H1 (cell line): ENCODE results near the gene NOC2L. TPM values are rescaled to one million over a fixed set of nuclear protein-coding genes. Genes with fewer than 3 reads are reported as not detected.

Experiments
- CTCF ChIA-PET: fragments of 300-600 bp; sonication (Branson Sonifier 250); formaldehyde crosslinking; loops from one replicate; lab custom pipeline; 2021; ENCODE audit not compliant: partially characterized antibody; lab: Charles Lee
- POLR2A ChIA-PET: fragments of 300-600 bp; sonication (Branson Sonifier 250); formaldehyde crosslinking; loops from one replicate; lab custom pipeline; 2021; ENCODE audit warnings: inconsistent platforms; ENCODE audit not compliant: partially characterized antibody; lab: Charles Lee
- DNase-seq, 2 experiments: peaks; one replicate each; pipeline versions ENCODE4 v3.0.0 to v3.0.0-alpha.2; 2010 to 2022; ENCODE audit warnings: low spot score in 2 of 2, low read depth in 1 of 2, mixed read lengths in 1 of 2
- FAIRE-seq: peaks from 2 replicates; lab custom pipeline; 2011; peaks lifted over from hg19 to GRCh38; lab: Jason Lieb, UNC
- H2AFZ ChIP-seq: 2 replicates; pipeline ENCODE4 v1.8.1; 2012; ENCODE audit warnings: low read length, inconsistent platforms
- H2AK5ac ChIP-seq: 2 replicates; pipeline ENCODE4 v1.6.1; 2013; ENCODE audit warnings: low read depth, low read length
- H2BK120ac ChIP-seq: replicated peaks from 2 replicates; pipeline ENCODE3; 2013; ENCODE audit warnings: low read depth, low read length, inconsistent platforms
- H2BK12ac ChIP-seq: 2 replicates; pipeline ENCODE4 v1.6.1; 2013; ENCODE audit warnings: low read depth, low read length
- H2BK15ac ChIP-seq: 2 replicates; pipeline ENCODE4 v1.6.1; 2013; ENCODE audit warnings: low read length
- H2BK20ac ChIP-seq: 2 replicates; pipeline ENCODE4 v1.6.1; 2013; ENCODE audit warnings: low read length
- H2BK5ac ChIP-seq: 2 replicates; pipeline ENCODE4 v1.6.1; 2013; ENCODE audit warnings: low read depth, low read length
- H3K14ac ChIP-seq: 2 replicates; pipeline ENCODE4 v1.6.1; 2013; ENCODE audit warnings: inconsistent platforms; ENCODE audit not compliant: insufficient read length
- H3K18ac ChIP-seq: 2 replicates; pipeline ENCODE4 v1.6.1; 2013; ENCODE audit warnings: low read length; ENCODE audit errors: extremely low read depth
- H3K23ac ChIP-seq: 2 replicates; pipeline ENCODE4 v1.6.1; 2013; ENCODE audit warnings: inconsistent platforms; ENCODE audit not compliant: insufficient read length
- H3K23me2 ChIP-seq: 2 replicates; pipeline ENCODE4 v1.6.1; 2013; ENCODE audit warnings: low read depth, low read length
- H3K27ac ChIP-seq: 2 replicates; pipeline ENCODE4 v1.6.1; 2011; ENCODE audit warnings: low read depth, low read length, inconsistent platforms
- H3K27me3 ChIP-seq, 4 experiments: replicated peaks in 1 of 4; 1 replicate in 1 of 4; 2 replicates in 3 of 4; pipeline versions ENCODE4 v1.6.1 to v1.8.1; 2011 to 2013; ENCODE audit warnings: low read length in 3 of 4, mild to moderate bottlenecking in 3 of 4, inconsistent platforms in 2 of 4, mixed read lengths in 2 of 4, moderate library complexity in 1 of 4; ENCODE audit not compliant: control insufficient read depth in 3 of 4, insufficient read depth in 3 of 4; ENCODE audit errors: extremely low read depth in 1 of 4
- H3K36me3 ChIP-seq, 4 experiments: 2 replicates each; pipeline versions ENCODE4 v1.6.1 to v1.8.1; 2011 to 2013; ENCODE audit warnings: mild to moderate bottlenecking in 4 of 4, low read length in 3 of 4, moderate library complexity in 2 of 4, control low read depth in 1 of 4, inconsistent platforms in 1 of 4; ENCODE audit not compliant: insufficient read depth in 4 of 4, control insufficient read depth in 2 of 4
- H3K4ac ChIP-seq: replicated peaks from 2 replicates; pipeline ENCODE3; 2013; ENCODE audit warnings: low read length, low read depth, mixed read lengths, inconsistent platforms; ENCODE audit not compliant: insufficient read length
- H3K4me1 ChIP-seq, 4 experiments: replicated peaks in 1 of 4; 1 replicate in 1 of 4; 2 replicates in 3 of 4; pipeline versions ENCODE4 v1.6.1 to v1.8.1; 2011 to 2013; ENCODE audit warnings: low read length in 3 of 4, inconsistent platforms in 2 of 4, mixed read lengths in 1 of 4; ENCODE audit not compliant: insufficient read depth in 4 of 4, control insufficient read depth in 3 of 4
- H3K4me2 ChIP-seq, 2 experiments: 2 replicates each; pipeline versions ENCODE4 v1.6.1 to v1.8.1; 2011 to 2013; ENCODE audit warnings: low read depth in 2 of 2, low read length in 2 of 2, control low read depth in 1 of 2, inconsistent platforms in 1 of 2, mild to moderate bottlenecking in 1 of 2; ENCODE audit not compliant: insufficient read depth in 1 of 2
- H3K4me3 ChIP-seq, 4 experiments: fragments of 200-600, 300-600 bp in 1 of 4; sonication (generic), shearing (Covaris generic), sonication (Bioruptor Twin) in 1 of 4; 2 replicates each; pipeline versions ENCODE4 v1.5.1 to v1.8.1; 2011 to 2016; ENCODE audit warnings: low read length in 4 of 4, low read depth in 3 of 4, control low read depth in 2 of 4, inconsistent platforms in 2 of 4, mild to moderate bottlenecking in 2 of 4, mixed read lengths in 1 of 4, moderate library complexity in 1 of 4; ENCODE audit not compliant: insufficient read depth in 2 of 4; ENCODE audit errors: extremely low read depth in 1 of 4
- H3K56ac ChIP-seq: replicated peaks from 2 replicates; pipeline ENCODE3; 2013; ENCODE audit warnings: low read depth, mild to moderate bottlenecking, mixed read lengths, low read length, inconsistent platforms; ENCODE audit not compliant: insufficient read length
- H3K79me1 ChIP-seq: 2 replicates; pipeline ENCODE4 v1.6.1; 2013; ENCODE audit warnings: low read depth, low read length, control low read depth
- H3K79me2 ChIP-seq, 2 experiments: 2 replicates each; pipeline versions ENCODE4 v1.6.1 to v1.8.1; 2012 to 2013; ENCODE audit warnings: low read length in 2 of 2, mild to moderate bottlenecking in 2 of 2, inconsistent platforms in 1 of 2; ENCODE audit not compliant: insufficient read depth in 2 of 2, control insufficient read depth in 1 of 2
- H3K9ac ChIP-seq, 4 experiments: replicated peaks in 1 of 4; 1 replicate in 1 of 4; 2 replicates in 3 of 4; pipeline versions ENCODE4 v1.6.1 to v1.8.1; 2011 to 2013; ENCODE audit warnings: low read depth in 3 of 4, low read length in 3 of 4, control low read depth in 2 of 4, mild to moderate bottlenecking in 2 of 4, moderate library complexity in 2 of 4, inconsistent platforms in 1 of 4; ENCODE audit errors: extremely low read depth in 1 of 4
- H3K9me3 ChIP-seq, 2 experiments: 2 replicates each; pipeline versions ENCODE4 v1.6.1 to v1.8.1; 2012 to 2013; ENCODE audit warnings: mild to moderate bottlenecking in 2 of 2, moderate library complexity in 2 of 2, control low read depth in 1 of 2, inconsistent platforms in 1 of 2, low read depth in 1 of 2, low read length in 1 of 2, mixed read lengths in 1 of 2; ENCODE audit not compliant: insufficient read depth in 2 of 2
- H4K20me1 ChIP-seq, 2 experiments: replicated peaks in 1 of 2; 2 replicates each; pipeline versions ENCODE3 to v1.8.1; 2011 to 2013; ENCODE audit warnings: inconsistent platforms in 2 of 2, low read length in 2 of 2, mild to moderate bottlenecking in 1 of 2; ENCODE audit not compliant: insufficient read depth in 2 of 2, control insufficient read depth in 1 of 2
- H4K5ac ChIP-seq: 2 replicates; pipeline ENCODE4 v1.6.1; 2013; ENCODE audit warnings: low read length, low read depth, mixed read lengths, inconsistent platforms; ENCODE audit not compliant: insufficient read length
- H4K8ac ChIP-seq: 2 replicates; pipeline ENCODE4 v1.8.0; 2013; ENCODE audit warnings: mild to moderate bottlenecking, moderate library complexity, low read length, inconsistent platforms; ENCODE audit not compliant: insufficient read depth; ENCODE audit errors: extremely low read depth
- H4K91ac ChIP-seq: replicated peaks from 2 replicates; pipeline ENCODE3; 2013; ENCODE audit warnings: low read length, mixed read lengths, inconsistent platforms; ENCODE audit not compliant: insufficient read length
- ASH2L ChIP-seq: fragments of 200-600, 300-600 bp; sonication (generic); IDR thresholded peaks from one replicate; pipeline ENCODE4 v1.7.1; 2017; ENCODE audit warnings: low read length
- ATF2 ChIP-seq: IDR thresholded peaks from 2 replicates; pipeline ENCODE4 v1.6.1; 2012; ENCODE audit warnings: low read length, inconsistent platforms
- CHD1 ChIP-seq: IDR thresholded peaks from 2 replicates; pipeline ENCODE4 v1.6.1; 2012; ENCODE audit warnings: low read depth, low read length, improper control_type of control experiment
- CTBP2 ChIP-seq: IDR thresholded peaks from 2 replicates; pipeline ENCODE4 v1.7.0; 2011; ENCODE audit warnings: borderline replicate concordance, mild to moderate bottlenecking, moderate library complexity, mixed read lengths, low read length; ENCODE audit not compliant: insufficient read depth, insufficient read length
- EP300 ChIP-seq, 2 experiments: IDR thresholded peaks; 1 replicate in 1 of 2; 2 replicates in 1 of 2; pipeline ENCODE4 v1.6.1; 2011 to 2012; ENCODE audit warnings: low read depth in 2 of 2, low read length in 2 of 2, mild to moderate bottlenecking in 2 of 2, borderline replicate concordance in 1 of 2, inconsistent platforms in 1 of 2, moderate library complexity in 1 of 2
- EZH2 ChIP-seq: fragments of 200-600 bp; sonication (generic); IDR thresholded peaks from 2 replicates; pipeline ENCODE4 v1.7.1; 2012; ENCODE audit warnings: low read depth, mild to moderate bottlenecking, moderate library complexity, low read length, inconsistent platforms; ENCODE audit not compliant: severe bottlenecking
- POLR2A ChIP-seq, 2 experiments: IDR thresholded peaks; 1 replicate in 1 of 2; 2 replicates in 1 of 2; pipeline ENCODE4 v1.6.1; 2011; ENCODE audit warnings: low read depth in 2 of 2, low read length in 2 of 2, mild to moderate bottlenecking in 2 of 2; ENCODE audit errors: control extremely low read depth in 1 of 2
- SIN3A ChIP-seq, 2 experiments: IDR thresholded peaks in 1 of 2; conservative IDR thresholded peaks in 1 of 2; 2 replicates each; pipeline ENCODE4 v1.6.1; 2011 to 2012; ENCODE audit warnings: low read length in 2 of 2, improper control_type of control experiment in 1 of 2, low read depth in 1 of 2, mild to moderate bottlenecking in 1 of 2
- SP2 ChIP-seq: IDR thresholded peaks from 2 replicates; pipeline ENCODE4 v1.6.1; 2012; ENCODE audit warnings: mild to moderate bottlenecking, low read length, inconsistent platforms
- SP4 ChIP-seq: IDR thresholded peaks from 2 replicates; pipeline ENCODE4 v1.6.1; 2012; ENCODE audit warnings: low read length, inconsistent platforms
- WGBS, 2 experiments: shearing (Covaris generic) in 1 of 2; methylation state at CpG; one replicate each; pipeline versions ENCODE4 v1.1.6 to v1.1.7; 2013 to 2015; ENCODE audit warnings: low lambda C conversion rate in 2 of 2, mixed read lengths in 2 of 2, inconsistent platforms in 1 of 2, low coverage in 1 of 2, missing lambda C conversion rate in 1 of 2; ENCODE audit not compliant: insufficient replicate concordance in 2 of 2, insufficient coverage in 1 of 2, insufficient read length in 1 of 2; ENCODE audit errors: extremely low coverage in 1 of 2, missing lambda C conversion rate in 1 of 2; 5-methylcytosine and 5-hydroxymethylcytosine counted together
- polyA plus RNA-seq, 7 experiments: library from polyadenylated mRNA; depleted of rRNA in 3 of 7; stranded (reverse) in 5 of 7; unstranded in 2 of 7; fragments of >200 nt in 5 of 7; fragments of 200-250 nt in 2 of 7; gene quantifications; 1 replicate in 5 of 7; 2 replicates in 1 of 7; 4 replicates in 1 of 7; pipeline versions ENCODE4 v1.2.1 to v1.2.3, GENCODE V29; 2011 to 2013; ENCODE audit warnings: missing spikeins in 2 of 7, mixed read lengths in 2 of 7
- total RNA-seq: library from RNA; stranded (reverse); fragmentation: NEBNext Ultra II Directional; extraction: Animal tissue kit (Norgen Biotek cat#: 25700); gene quantifications from 2 replicates; pipeline ENCODE4 v1.2.1, GENCODE V29; 2021

NOC2L gene
- total and polyA plus RNA-seq, 2 of the 8 experiments (the other 6 are each of a cell fraction or from before 2014, with no cell fraction given) = 74.7 to 130 TPM

DNA sequence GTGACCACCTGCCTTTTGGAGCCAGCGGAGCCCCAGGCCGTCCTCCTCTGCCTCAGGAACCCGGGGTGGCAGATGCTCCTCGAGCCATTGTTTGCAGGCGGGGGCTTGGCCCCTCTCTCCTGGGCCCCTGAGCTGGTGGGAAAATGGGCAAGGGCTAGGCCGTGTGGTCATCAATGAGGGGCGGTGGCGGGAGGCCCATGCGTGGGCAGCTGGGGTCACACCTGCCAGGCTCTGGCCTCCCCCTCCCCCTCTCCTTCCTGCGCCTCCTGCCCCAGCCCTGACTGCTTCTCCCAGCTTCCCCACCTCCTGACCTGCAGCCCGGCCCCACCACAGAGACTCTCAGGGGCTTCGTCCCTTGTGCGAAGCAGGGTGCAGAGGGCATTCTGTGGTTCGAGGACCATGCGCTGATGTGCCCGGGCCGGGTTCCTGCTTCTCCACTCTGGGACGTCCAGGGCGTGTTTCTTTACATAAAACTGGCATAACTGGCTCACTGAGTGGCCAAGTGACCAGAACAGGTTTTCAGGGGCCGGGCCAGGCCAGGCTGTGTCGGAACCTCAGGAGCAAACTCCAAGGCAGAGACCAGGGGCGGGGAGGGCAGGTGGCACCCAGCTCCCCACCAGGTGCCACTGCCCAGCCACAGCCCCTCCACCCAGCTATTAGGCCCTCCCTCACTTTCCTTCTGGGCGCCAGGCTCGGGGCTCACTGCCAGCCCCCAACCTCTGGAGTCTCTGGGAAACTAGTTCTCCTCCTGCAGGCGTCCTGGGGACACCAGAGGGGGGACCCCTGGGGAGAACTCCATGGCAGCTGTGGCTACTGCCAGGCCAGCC lies 26.1 kb downstream of the NOC2L start:
- CTCF ChIA-PET = interaction anchor here (0.9 to 1.4 kb wide), 4 partner anchors 18 to 28 kb away, joined by 3 to 6 read pairs (median 4); no protein-coding TSS in a partner anchor
- TF ChIP-seq POLR2A (IDR thresholded peaks at IDR 0.05; ENCODE audit: control extremely low read depth in 1 of 2, low read depth in 2 of 2, low read length in 2 of 2) (no peak), SP4 (no peak), ATF2 (no peak), CHD1 (no peak), SP2 (no peak), EZH2 (no peak), SIN3A (conservative IDR thresholded peaks at IDR 0.05 in 1 of 2, IDR thresholded peaks at IDR 0.05 in 1 of 2; ENCODE audit: low read depth in 1 of 2, low read length in 2 of 2) (no peak), CTBP2 (no peak), ASH2L (no peak), EP300 (IDR thresholded peaks at IDR 0.05; ENCODE audit: borderline replicate concordance in 1 of 2, low read depth in 2 of 2, low read length in 2 of 2) (no peak)

More for the DNA sequence above, 26.1 kb downstream of the NOC2L start:
- H2AFZ ChIP-seq = no peak overlapping the region
- H4K91ac ChIP-seq = no peak overlapping the region
- POLR2A ChIA-PET = interaction anchor here (0.6 to 1.1 kb wide), 2 partner anchors 27 to 28 kb away, joined by 3 read pairs; no protein-coding TSS in a partner anchor
- no peak overlapping the region for H2BK12ac ChIP-seq
- no peak overlapping the region for H3K27ac ChIP-seq
- peak overlapping the region; percentile 65; the same call in 1 of the 2 replicates for H2AK5ac ChIP-seq
- no peak overlapping the region for H2BK15ac ChIP-seq
- no peaks in the 10 kb centered on the region for H3K79me1 ChIP-seq
- WGBS, 2 experiments = 83% methylated on average over 20 of the region's 25 CpGs; no CpG with 5 or more reads in 1 of the 2 experiments
- H2BK120ac ChIP-seq = no peak overlapping the region
- no peak overlapping the region for H3K4me2 ChIP-seq
- no peak overlapping the region; the same call in 1 of the 2 replicates for H4K8ac ChIP-seq
- no peaks in the 10 kb centered on the region for H3K23me2 ChIP-seq
- peaks cover 2 to 10% (median 8%) of the 10 kb centered on the region in 4 experiments for H3K4me1 ChIP-seq
- H2BK5ac ChIP-seq = no peak overlapping the region
- H4K20me1 ChIP-seq = peaks cover 17 to 18% of the 10 kb centered on the region in 2 experiments
- H3K36me3 ChIP-seq = no peaks in the 10 kb centered on the region
- no peak overlapping the region for H3K18ac ChIP-seq
- H3K9me3 ChIP-seq = no peaks in the 10 kb centered on the region
- no peak overlapping the region for H3K23ac ChIP-seq
- H3K4me3 ChIP-seq = no peak overlapping the region
- FAIRE-seq (no peak), DNase-seq (no peak)
- no peak overlapping the region for H4K5ac ChIP-seq
- H3K27me3 ChIP-seq = peaks cover 64 to 86% (median 84%) of the 10 kb centered on the region in 4 experiments
- no peaks in the 10 kb centered on the region for H3K79me2 ChIP-seq
- H2BK20ac ChIP-seq = no peak overlapping the region
- H3K56ac ChIP-seq = no peak overlapping the region
- no peak overlapping the region for H3K9ac ChIP-seq
- peak overlapping the region; percentile 78 for H3K4ac ChIP-seq
- no peak overlapping the region for H3K14ac ChIP-seq
